ENCODE measurements around the gene HHIP. TPM values are rescaled to one million over a fixed set of nuclear protein-coding genes. Genes with fewer than 3 reads are reported as not detected.

The HHIP gene
- total RNA-seq, 1 experiment from 2014 or later, result not detected

- POLR2A ChIA-PET, result no interaction called here
- TF ChIP-seq FOSL1 (IDR thresholded peaks at IDR 0.05; ENCODE audit: low read depth) (no peak), EGR1 (IDR thresholded peaks at IDR 0.05; ENCODE audit: low read depth) (no peak), SP1 (IDR thresholded peaks at IDR 0.05; ENCODE audit: low read depth) (no peak), POLR2A (IDR thresholded peaks at IDR 0.05; ENCODE audit: borderline replicate concordance, extremely low read depth, insufficient read depth, insufficient read length) (no peak), SRF (IDR thresholded peaks at IDR 0.05; ENCODE audit: low read depth) (no peak), EZH2phosphoT487 (IDR thresholded peaks at IDR 0.05; ENCODE audit: borderline replicate concordance) (no peak), POLR2AphosphoS5 (IDR thresholded peaks at IDR 0.05; ENCODE audit: low read depth, low read length) (no peak), RAD21 (IDR thresholded peaks at IDR 0.05; ENCODE audit: low read depth) (no peak), CEBPB (IDR thresholded peaks at IDR 0.05; ENCODE audit: low read depth) (no peak), CBX3 (IDR thresholded peaks at IDR 0.05; ENCODE audit: low read depth) (no peak), EZH2 (IDR thresholded peaks at IDR 0.05) (no peak), JUND (IDR thresholded peaks at IDR 0.05) (no peak)
- TF ChIP-seq, protein P1, sequence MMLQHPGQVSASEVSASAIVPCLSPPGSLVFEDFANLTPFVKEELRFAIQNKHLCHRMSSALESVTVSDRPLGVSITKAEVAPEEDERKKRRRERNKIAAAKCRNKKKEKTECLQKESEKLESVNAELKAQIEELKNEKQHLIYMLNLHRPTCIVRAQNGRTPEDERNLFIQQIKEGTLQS (IDR thresholded peaks at IDR 0.05), result no peak
- TF ChIP-seq, protein P2, sequence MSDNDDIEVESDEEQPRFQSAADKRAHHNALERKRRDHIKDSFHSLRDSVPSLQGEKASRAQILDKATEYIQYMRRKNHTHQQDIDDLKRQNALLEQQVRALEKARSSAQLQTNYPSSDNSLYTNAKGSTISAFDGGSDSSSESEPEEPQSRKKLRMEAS (IDR thresholded peaks at IDR 0.05), result no peak
- TF ChIP-seq, protein P3, sequence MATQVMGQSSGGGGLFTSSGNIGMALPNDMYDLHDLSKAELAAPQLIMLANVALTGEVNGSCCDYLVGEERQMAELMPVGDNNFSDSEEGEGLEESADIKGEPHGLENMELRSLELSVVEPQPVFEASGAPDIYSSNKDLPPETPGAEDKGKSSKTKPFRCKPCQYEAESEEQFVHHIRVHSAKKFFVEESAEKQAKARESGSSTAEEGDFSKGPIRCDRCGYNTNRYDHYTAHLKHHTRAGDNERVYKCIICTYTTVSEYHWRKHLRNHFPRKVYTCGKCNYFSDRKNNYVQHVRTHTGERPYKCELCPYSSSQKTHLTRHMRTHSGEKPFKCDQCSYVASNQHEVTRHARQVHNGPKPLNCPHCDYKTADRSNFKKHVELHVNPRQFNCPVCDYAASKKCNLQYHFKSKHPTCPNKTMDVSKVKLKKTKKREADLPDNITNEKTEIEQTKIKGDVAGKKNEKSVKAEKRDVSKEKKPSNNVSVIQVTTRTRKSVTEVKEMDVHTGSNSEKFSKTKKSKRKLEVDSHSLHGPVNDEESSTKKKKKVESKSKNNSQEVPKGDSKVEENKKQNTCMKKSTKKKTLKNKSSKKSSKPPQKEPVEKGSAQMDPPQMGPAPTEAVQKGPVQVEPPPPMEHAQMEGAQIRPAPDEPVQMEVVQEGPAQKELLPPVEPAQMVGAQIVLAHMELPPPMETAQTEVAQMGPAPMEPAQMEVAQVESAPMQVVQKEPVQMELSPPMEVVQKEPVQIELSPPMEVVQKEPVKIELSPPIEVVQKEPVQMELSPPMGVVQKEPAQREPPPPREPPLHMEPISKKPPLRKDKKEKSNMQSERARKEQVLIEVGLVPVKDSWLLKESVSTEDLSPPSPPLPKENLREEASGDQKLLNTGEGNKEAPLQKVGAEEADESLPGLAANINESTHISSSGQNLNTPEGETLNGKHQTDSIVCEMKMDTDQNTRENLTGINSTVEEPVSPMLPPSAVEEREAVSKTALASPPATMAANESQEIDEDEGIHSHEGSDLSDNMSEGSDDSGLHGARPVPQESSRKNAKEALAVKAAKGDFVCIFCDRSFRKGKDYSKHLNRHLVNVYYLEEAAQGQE (IDR thresholded peaks at IDR 0.05; ENCODE audit: low read depth), result no peak
- no peak overlapping the region for H3K9ac ChIP-seq (ENCODE audit: low read length)
- H4K20me1 ChIP-seq (ENCODE audit: insufficient read depth), result no peaks in the 10 kb centered on the region
- H3K4me1 ChIP-seq (ENCODE audit: control insufficient read depth in 1 of 2, insufficient read depth in 2 of 2, low read length in 2 of 2), result no peaks in the 10 kb centered on the region
- H3K27me3 ChIP-seq (ENCODE audit: insufficient read depth, low read length), result no peaks in the 10 kb centered on the region
- H3K27ac ChIP-seq (ENCODE audit: low read depth, low read length), result no peak overlapping the region
- ATAC-seq, result no peak
- H3K36me3 ChIP-seq (ENCODE audit: control insufficient read depth in 1 of 2, insufficient read depth in 2 of 2, low read length in 2 of 2), result no peaks in the 10 kb centered on the region
- CTCF ChIA-PET, result no interaction called here
- no peak overlapping the region for H3K4me3 ChIP-seq (replicated peaks in 1 of 2; ENCODE audit: low read depth in 1 of 2, low read length in 2 of 2)
- no TSS peak for BruUV-seq (replicated peaks)
- no peak for DNase-seq (ENCODE audit: low read depth, low spot score)
- no peaks in the 10 kb centered on the region for H3K9me3 ChIP-seq (ENCODE audit: control insufficient read depth in 1 of 2, insufficient read depth in 1 of 2, low read depth in 1 of 2, low read length in 2 of 2)
- intact Hi-C loops (cut with micrococcal nuclease), result no loop called here
- no peak overlapping the region for H3K4me2 ChIP-seq (ENCODE audit: low read length)
- H3K79me2 ChIP-seq (ENCODE audit: insufficient read depth, low read length), result no peaks in the 10 kb centered on the region
- RAD21 ChIA-PET (ENCODE audit: low non-redundant PET in 1 of 2, low total read pairs in 2 of 2, uncharacterized antibody in 2 of 2, unreplicated experiment in 2 of 2), result no interaction called here
- H2AFZ ChIP-seq (ENCODE audit: low read depth, low read length, poor library complexity, severe bottlenecking), result no peak overlapping the region
- no peaks in the 10 kb centered on the region for H3K9me2 ChIP-seq (ENCODE audit: insufficient read depth)
Observed at GRCh38 chr4:144687466-144687865, 41.5 kb downstream of the HHIP start.
